ENCODE results near the gene RCN2. TPM values are rescaled to one million over a fixed set of nuclear protein-coding genes. Genes with fewer than 3 reads are reported as not detected.
"Not testable (repeated sequence)": the region's sequence is repeated elsewhere in the genome, so short reads cannot be mapped to it uniquely, and the experiment has no call there.

The RCN2 gene
- total RNA-seq, 4 donors from 2014 or later = 37.8 to 66.9 (median 49.7) TPM

GRCh38 chr15:76898102-76898501 is 33.4 kb upstream of the RCN2 start:
- 91 to 100% methylated on average over 2 to 4 of the region's 4 CpGs for WGBS, 2 donors (ENCODE audit: low coverage in 1 of 2)
- H3K4me1 ChIP-seq = peaks cover 0 to 6% (median 0%) of the 10 kb centered on the region in 3 donors
- TF ChIP-seq POLR2AphosphoS5 (IDR thresholded peaks at IDR 0.05) (no peak), POLR2A (IDR thresholded peaks at IDR 0.05) (no peak), EP300 (IDR thresholded peaks at IDR 0.05) (no peak)
- TF ChIP-seq, protein P1, sequence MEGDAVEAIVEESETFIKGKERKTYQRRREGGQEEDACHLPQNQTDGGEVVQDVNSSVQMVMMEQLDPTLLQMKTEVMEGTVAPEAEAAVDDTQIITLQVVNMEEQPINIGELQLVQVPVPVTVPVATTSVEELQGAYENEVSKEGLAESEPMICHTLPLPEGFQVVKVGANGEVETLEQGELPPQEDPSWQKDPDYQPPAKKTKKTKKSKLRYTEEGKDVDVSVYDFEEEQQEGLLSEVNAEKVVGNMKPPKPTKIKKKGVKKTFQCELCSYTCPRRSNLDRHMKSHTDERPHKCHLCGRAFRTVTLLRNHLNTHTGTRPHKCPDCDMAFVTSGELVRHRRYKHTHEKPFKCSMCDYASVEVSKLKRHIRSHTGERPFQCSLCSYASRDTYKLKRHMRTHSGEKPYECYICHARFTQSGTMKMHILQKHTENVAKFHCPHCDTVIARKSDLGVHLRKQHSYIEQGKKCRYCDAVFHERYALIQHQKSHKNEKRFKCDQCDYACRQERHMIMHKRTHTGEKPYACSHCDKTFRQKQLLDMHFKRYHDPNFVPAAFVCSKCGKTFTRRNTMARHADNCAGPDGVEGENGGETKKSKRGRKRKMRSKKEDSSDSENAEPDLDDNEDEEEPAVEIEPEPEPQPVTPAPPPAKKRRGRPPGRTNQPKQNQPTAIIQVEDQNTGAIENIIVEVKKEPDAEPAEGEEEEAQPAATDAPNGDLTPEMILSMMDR (IDR thresholded peaks at IDR 0.05) = no peak
- no peaks in the 10 kb centered on the region for H3K27me3 ChIP-seq
- peaks cover 0 to 10% of the 10 kb centered on the region in 2 donors for H3K36me3 ChIP-seq
- H3K27ac ChIP-seq = no peak overlapping the region
- H3K4me3 ChIP-seq = no peak overlapping the region
- no peak for ATAC-seq
- H3K9me3 ChIP-seq = no peaks in the 10 kb centered on the region

GRCh38 chr15:76899176-76899930 is 32.2 kb upstream of the RCN2 start:
- not testable (repeated sequence) for ATAC-seq, H3K4me3 ChIP-seq, H3K9me3 ChIP-seq, H3K27me3 ChIP-seq, H3K36me3 ChIP-seq, H3K27ac ChIP-seq
- H3K4me1 ChIP-seq = peaks cover 0 to 18% (median 0%) of the 10 kb centered on the region in 3 donors
- 92% methylated on average over 6 of the region's 39 CpGs; no CpG with 5 or more reads in 1 of the 2 donors for WGBS, 2 donors (ENCODE audit: low coverage in 1 of 2)

- H3K4me1 ChIP-seq = peaks cover 0 to 21% (median 0%) of the 10 kb centered on the region in 3 donors
- H3K36me3 ChIP-seq, H3K4me3 ChIP-seq, ATAC-seq, H3K9me3 ChIP-seq, H3K27ac ChIP-seq, H3K27me3 ChIP-seq: not testable (repeated sequence)
- WGBS, 2 donors (ENCODE audit: low coverage in 1 of 2) = no CpG with 5 or more reads among the region's 6 CpGs
Measured at GRCh38 chr15:76899931-76900310, 31.6 kb upstream of the RCN2 start.

DNA sequence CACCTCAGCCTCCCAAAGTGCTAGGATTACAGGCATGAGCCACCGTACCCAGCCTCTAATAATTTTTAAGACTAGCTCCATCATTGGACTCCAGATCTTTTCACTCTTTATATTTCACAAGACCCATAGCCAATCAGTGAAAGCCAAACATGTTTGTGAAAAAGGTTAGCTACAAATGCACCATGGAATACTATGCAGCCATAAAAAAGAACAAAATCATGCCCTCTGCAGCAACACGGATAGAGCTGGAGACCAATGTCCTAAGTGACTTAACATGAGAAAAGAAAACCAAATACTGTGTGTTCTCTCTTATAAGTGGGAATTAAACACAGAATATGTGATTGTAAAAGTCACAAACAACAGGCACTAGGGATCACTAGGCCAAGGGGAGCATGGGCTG is 29.6 kb upstream of the RCN2 start:
- Histone ChIP-seq H3K4me1 (peaks cover 3 to 33% (median 4%) of the 10 kb centered on the region in 3 donors), H3K27me3 (no peaks in the 10 kb centered on the region), H3K9me3 (no peaks in the 10 kb centered on the region), H3K4me3 (no peak overlapping the region), H3K36me3 (no peaks in the 10 kb centered on the region), H3K27ac (no peak overlapping the region)
- WGBS, 2 donors (ENCODE audit: low coverage in 1 of 2) = 93 to 97% methylated on average over 2 of the region's 2 CpGs
- ATAC-seq = no peak
- TF ChIP-seq EP300 (IDR thresholded peaks at IDR 0.05) (no peak), POLR2AphosphoS5 (IDR thresholded peaks at IDR 0.05) (no peak), POLR2A (IDR thresholded peaks at IDR 0.05) (no peak)
- TF ChIP-seq, protein P1 (IDR thresholded peaks at IDR 0.05) = no peak

DNA sequence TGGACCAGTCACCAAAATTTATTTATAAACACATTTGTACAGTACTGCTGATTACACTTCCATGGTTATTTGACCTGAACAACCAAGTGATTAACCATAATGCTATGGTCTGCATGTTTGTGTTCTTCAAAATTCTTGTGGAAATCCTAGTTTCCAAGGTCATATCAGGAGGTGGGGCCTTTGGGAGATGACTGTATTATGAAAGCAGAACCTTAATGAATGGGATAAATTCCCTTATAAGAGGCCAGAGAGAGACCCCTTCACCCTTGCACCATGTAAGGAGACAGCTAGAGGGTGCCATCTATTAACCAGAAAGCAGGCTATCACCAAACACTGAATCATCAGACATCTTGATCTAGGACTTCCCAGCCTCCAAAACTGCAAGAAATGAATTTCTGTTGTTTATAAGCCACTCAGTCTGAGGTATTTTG is 28.3 kb upstream of the RCN2 start:
- H3K36me3 ChIP-seq = no peaks in the 10 kb centered on the region
- peak overlapping the region in 3 of 4 donors; percentile 11 to 95 (median 93) for H3K27ac ChIP-seq
- no peaks in the 10 kb centered on the region for H3K9me3 ChIP-seq
- H3K4me1 ChIP-seq = peaks cover 3 to 33% (median 4%) of the 10 kb centered on the region in 3 donors
- H3K27me3 ChIP-seq = no peaks in the 10 kb centered on the region
- TF ChIP-seq, protein P1 (IDR thresholded peaks at IDR 0.05) = peak in 1 of 4 experiments; percentile 25
- no peak for TF ChIP-seq EP300 (IDR thresholded peaks at IDR 0.05)
- no peak for TF ChIP-seq POLR2AphosphoS5 (IDR thresholded peaks at IDR 0.05)
- ATAC-seq = no peak
- no peak overlapping the region for H3K4me3 ChIP-seq

- Histone ChIP-seq H3K27ac (peak overlapping the region; percentile 30 to 95 (median 90)), H3K4me1 (peaks cover 3 to 33% (median 4%) of the 10 kb centered on the region in 3 donors), H3K36me3 (no peaks in the 10 kb centered on the region), H3K27me3 (no peaks in the 10 kb centered on the region), H3K4me3 (peak overlapping the region; percentile 74 to 99), H3K9me3 (no peaks in the 10 kb centered on the region)
- no peak for TF ChIP-seq EP300 (IDR thresholded peaks at IDR 0.05)
- peak; percentile 29 for ATAC-seq
- 0 to 43% methylated on average over 1 of the region's 29 CpGs for WGBS, 2 donors (ENCODE audit: low coverage in 1 of 2)
Measured at GRCh38 chr15:76904461-76905012, 27.0 kb upstream of the RCN2 start.

Data from gastroesophageal sphincter (tissue), 4 donors.